Measurements from ENCODE around the gene KIAA0825.

Gene KIAA0825

GRCh38 chr5:94508461-94509148 lies 109.8 kb downstream of the KIAA0825 start:
- DNase-seq, result no peak

DNA sequence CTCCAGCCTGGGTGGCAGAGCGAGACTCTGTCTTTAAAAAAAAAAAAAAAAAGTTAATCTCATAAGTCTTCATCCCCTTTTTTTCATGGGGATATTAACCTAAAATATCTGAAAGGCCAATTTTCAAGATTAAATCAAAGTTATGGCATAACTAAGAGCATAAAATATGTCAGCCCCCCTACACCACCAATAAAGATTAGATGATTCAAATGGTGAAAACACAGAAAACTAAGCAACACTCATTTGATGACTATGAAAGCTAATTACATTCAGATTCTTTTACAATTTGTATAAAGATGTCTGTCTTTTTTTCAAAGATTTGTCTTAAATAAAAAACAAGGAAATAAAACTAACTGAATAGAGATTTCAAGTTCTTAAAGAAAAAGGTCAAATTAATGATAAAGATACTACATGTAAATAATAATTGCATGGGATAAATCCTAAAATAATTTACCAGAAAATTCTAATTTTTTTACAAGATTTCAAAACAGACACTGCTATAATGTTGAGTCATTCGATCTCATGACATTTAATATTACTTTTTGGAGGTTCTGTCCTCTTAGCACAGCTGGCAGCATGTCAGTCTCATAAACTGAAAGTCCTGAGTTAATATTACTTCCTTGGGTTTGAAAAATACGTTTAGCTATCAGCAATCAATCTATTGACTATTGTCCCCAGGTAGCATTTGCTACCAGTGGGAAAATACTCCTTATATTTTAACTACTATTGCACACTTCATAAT lies 112.9 kb downstream of the KIAA0825 start:
- no peak for DNase-seq

GRCh38 chr5:94503677-94504076 lies 114.7 kb downstream of the KIAA0825 start:
- DNase-seq, result no peak

- DNase-seq, result no peak
Measured at GRCh38 chr5:94501365-94501764, 117.0 kb downstream of the KIAA0825 start.

DNA sequence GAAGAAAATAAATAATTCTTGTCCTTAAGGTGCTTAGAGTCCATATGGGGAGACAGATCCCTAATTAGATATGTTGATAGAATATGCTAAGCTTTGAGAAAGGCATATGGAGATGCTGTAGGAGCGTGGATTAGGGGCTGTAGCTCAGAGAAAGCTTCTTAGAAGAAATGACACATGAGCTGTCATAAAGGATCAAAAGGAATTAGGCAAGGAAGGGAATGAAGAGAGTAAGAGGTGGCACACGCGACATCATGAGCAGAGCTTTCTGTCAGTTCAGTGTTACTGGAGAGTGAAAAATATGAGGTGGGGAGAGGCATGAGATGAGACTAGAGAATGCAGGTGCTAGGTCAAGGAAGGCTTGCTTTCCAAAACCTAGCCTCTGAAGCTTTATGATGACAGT lies 118.6 kb downstream of the KIAA0825 start:
- no peak for DNase-seq

DNA sequence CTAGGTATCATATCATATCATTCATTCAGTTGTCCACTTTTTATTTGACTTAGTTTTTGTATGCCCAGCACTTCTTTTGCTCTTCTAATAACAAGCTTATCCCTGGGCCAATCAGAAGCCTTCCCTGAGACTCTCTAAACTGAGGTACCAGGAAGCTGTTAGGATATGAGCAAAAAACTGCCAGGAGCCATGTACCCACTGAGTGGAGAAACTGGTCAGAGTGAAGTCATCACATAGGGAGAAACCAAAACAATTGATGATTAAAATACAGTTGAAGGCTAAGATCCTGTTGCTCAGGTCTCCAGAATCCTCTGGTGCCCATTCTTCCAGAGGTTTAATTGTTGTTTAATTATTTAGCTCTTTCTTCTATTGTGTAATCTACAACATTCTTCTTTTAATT lies 120.2 kb downstream of the KIAA0825 start:
- no peak for DNase-seq

DNA sequence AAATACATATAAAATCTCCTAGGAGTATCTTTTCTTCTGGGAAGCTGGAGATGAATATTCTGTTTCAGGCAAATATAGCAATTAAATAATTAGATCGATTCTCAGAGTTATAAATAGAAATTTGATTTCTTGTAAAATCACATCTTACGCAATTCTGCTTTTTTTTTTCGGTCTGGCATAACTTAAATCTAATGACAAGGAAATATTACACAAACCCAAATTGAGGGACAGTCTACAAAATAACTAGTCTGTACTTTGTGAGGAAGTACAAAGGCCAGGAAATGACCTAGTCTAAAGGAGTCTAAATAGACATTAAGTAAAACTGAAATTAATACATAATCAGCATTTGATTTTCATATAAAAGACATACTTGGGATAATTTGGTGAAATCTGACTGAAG lies 133.3 kb downstream of the KIAA0825 start:
- DNase-seq, result no peak

GRCh38 chr5:94481059-94481458 lies 137.3 kb downstream of the KIAA0825 start:
- DNase-seq, result no peak

GRCh38 chr5:94480486-94480885 lies 137.9 kb downstream of the KIAA0825 start:
- no peak for DNase-seq

GRCh38 chr5:94473936-94474335 lies 144.5 kb downstream of the KIAA0825 start:
- DNase-seq, result no peak

- no peak for DNase-seq
Measured at GRCh38 chr5:94471521-94471920, 146.9 kb downstream of the KIAA0825 start.

GRCh38 chr5:94470802-94471201 lies 147.6 kb downstream of the KIAA0825 start:
- DNase-seq, result no peak

DNA sequence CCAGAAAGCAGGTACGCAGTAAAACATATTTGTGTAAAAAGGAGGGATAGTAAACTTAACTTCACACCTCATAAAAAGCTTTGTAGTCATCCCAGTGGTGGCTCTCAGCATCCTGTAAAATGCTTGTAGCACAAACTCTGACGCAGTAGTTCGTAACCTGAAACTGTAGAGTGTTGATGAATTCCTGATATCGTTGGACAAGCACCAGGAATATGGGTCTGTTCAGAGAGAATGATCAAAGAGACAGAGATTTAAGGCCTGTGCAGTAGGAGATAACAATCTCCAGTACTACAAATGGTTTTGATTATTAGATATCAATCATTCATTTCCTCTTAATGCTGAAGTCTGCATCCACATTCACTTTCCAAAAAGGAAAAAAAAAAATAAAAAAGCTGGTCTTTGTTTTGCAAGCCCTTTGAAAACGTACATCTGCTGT lies 148.5 kb downstream of the KIAA0825 start:
- DNase-seq, result no peak

DNA sequence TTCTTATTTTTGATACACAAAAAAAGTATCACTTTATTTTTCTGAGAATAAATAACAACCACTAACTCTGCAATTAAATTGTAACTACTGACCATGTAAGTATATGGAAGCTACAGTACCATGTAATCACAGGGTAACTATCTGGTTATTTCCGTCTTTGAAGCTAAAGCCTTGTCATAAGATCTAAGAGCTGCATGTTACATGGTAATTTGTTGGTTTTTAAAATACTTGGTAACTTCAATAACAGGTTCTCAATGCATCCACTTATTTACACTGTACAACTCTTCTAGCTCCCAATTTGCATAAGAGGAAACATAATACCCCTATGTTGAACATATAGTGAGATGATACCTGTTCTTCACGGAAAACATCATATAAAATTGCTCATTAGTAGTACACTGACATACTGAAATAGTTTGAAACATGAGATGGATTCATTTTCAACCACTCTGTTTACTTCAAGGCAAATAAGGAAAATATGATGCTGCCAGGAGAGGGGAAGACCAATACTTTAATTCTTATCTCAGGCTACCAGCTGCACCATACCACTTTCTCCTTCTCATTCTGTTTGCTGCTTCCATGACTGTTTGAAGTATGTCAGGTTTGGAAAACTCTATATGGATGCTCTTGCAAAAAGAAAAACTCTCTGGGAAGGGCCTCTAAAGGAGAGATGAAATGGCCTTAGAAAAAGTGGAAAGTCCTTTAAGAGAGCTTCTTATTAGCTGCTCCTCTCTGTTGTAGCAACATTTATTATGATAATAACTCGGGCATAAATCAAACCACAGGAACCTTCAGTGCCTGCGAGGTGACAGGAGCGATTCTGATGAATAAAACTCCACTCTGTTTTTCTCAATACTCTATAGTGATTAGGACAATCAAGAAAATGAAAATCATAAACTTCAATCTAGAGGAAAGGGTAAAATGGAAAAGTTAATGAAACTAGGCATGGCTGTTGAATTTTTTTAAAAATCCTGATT lies 150.2 kb downstream of the KIAA0825 start:
- DNase-seq, result no peak

GRCh38 chr5:94467346-94467953 lies 151.0 kb downstream of the KIAA0825 start:
- no peak for DNase-seq

- DNase-seq, result no peak
Measured at GRCh38 chr5:94463739-94464138, 154.7 kb downstream of the KIAA0825 start.

GRCh38 chr5:94461131-94461530 lies 157.3 kb downstream of the KIAA0825 start:
- DNase-seq, result no peak

GRCh38 chr5:94459915-94460314 lies 158.5 kb downstream of the KIAA0825 start:
- DNase-seq, result no peak

- no peak for DNase-seq
Measured at GRCh38 chr5:94457788-94458187, 160.6 kb downstream of the KIAA0825 start.

DNA sequence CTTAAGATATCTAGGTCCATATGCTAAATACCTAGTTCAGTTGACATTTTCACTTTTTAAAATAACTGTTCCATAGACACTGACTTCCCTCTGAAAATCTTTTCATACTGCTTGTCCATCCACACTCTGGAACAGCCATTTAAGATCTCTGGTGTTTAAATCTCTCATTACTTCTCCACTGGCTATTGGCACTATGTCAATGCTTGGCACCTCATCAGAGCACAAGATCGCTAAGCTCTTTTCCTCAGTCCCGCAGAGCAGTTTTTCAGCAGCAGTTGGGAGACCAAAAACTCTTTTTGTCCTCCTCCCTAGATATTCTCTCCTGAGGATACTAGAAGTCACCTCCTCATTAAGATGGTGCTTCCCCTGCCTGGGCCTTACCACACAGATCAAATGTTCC lies 172.7 kb downstream of the KIAA0825 start:
- DNase-seq, result no peak

DNA sequence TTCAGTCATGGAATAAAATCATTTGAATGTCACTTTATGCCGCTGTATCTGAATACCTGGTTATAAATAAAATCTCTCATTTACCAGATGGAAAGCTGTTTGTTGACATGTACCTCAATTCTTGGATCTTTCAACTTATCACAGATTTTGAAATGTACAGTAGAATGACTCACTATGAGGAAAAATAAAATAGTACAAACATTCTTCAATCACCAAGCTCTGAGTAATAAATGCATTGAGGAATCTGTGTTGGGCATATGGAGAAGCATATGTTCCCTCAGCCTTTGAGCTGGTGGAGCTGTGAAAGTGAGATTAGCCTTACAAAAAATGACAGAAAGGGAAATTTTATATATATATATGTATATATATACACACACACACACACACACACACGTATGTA lies 175.4 kb downstream of the KIAA0825 start:
- DNase-seq, result no peak

GRCh38 chr5:94442076-94442475 lies 176.3 kb downstream of the KIAA0825 start:
- DNase-seq, result no peak

GRCh38 chr5:94440015-94440414 lies 178.4 kb downstream of the KIAA0825 start:
- no peak for DNase-seq

All from stimulated activated CD8-positive, alpha-beta memory T cell treated with anti-CD3 and anti-CD28 coated beads, Interleukin-4, amount 100 ng/mL, for 48 hours (primary cell).